ENCODE measurements around the gene PDK3. TPM values are rescaled to one million over a fixed set of nuclear protein-coding genes. Genes with fewer than 3 reads are reported as not detected.
A peak's percentile ranks its signal among the peaks of the same experiment; 100 is the strongest.

The PDK3 gene
- polyA plus RNA-seq, 3 donors, result 12.2 to 34.0 (median 32.6) TPM

DNA sequence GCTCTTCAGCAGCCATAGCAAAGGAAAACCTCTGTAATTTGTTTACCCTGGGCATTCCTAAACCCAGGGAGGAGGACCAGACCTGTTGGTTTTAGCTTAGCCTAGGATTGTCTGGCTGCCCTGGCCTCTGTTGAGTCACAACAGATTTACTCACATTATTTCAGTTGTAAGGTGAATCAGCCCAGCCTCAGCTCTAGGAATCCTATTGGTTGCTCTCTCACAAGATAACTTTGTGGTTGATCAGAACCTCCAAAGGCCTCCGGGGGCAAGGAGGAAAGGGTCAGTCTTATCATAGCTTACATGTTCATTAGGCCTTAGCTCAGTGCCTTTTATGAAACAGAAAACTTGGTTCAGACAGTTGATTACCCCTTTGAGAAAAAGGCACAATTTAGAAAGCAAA, 41.0 kb downstream of the PDK3 start:
- H3K4me3 Mint-ChIP-seq, result no peak overlapping the region
- H3K27ac ChIP-seq (ENCODE audit: low read depth in 1 of 2, low read length in 2 of 2), result no peak overlapping the region
- peaks cover 46 to 51% of the 10 kb centered on the region in 2 donors for H3K36me3 Mint-ChIP-seq
- no peaks in the 10 kb centered on the region for H3K4me1 ChIP-seq (ENCODE audit: control insufficient read depth in 1 of 2, insufficient read depth in 2 of 2, low read length in 2 of 2)
- H3K9me3 ChIP-seq (replicated peaks in 1 of 2; ENCODE audit: control insufficient read depth in 1 of 2, insufficient read depth in 1 of 2, low read length in 2 of 2), result no peaks in the 10 kb centered on the region
- peaks cover 23 to 73% of the 10 kb centered on the region in 2 donors for H3K36me3 ChIP-seq (replicated peaks in 1 of 2; ENCODE audit: control insufficient read depth in 1 of 2, insufficient read depth in 2 of 2, low read length in 2 of 2)
- no CpG with 5 or more reads among the region's 1 CpG for WGBS (ENCODE audit: insufficient coverage)
- intact Hi-C loops (cut with micrococcal nuclease), result no loop called here
- no peak overlapping the region for H2AFZ ChIP-seq (ENCODE audit: insufficient read depth, low read depth, low read length, poor library complexity, severe bottlenecking)
- H3K4me1 Mint-ChIP-seq, result no peaks in the 10 kb centered on the region
- H3K4me2 ChIP-seq (replicated peaks; ENCODE audit: extremely low read depth, low read length, poor library complexity, severe bottlenecking), result no peak overlapping the region
- H3K4me3 ChIP-seq (replicated peaks in 1 of 3; ENCODE audit: low read depth in 2 of 3, low read length in 3 of 3), result no peak overlapping the region
- H3K79me2 ChIP-seq (ENCODE audit: insufficient read depth, low read length), result no peaks in the 10 kb centered on the region
- peaks cover 0 to 3% (median 0%) of the 10 kb centered on the region in 7 donors for H3K9me3 Mint-ChIP-seq
- no peaks in the 10 kb centered on the region for H3K27me3 ChIP-seq (ENCODE audit: control insufficient read depth in 2 of 2, insufficient read depth in 2 of 2, low read length in 2 of 2)
- no peak overlapping the region for H3K9ac ChIP-seq (ENCODE audit: insufficient read depth, low read length, poor library complexity, severe bottlenecking)
- H3K27ac Mint-ChIP-seq, result no peak overlapping the region
- no peaks in the 10 kb centered on the region for H4K20me1 ChIP-seq (ENCODE audit: insufficient read depth, low read length)
- no peak for DNase-seq
- H3K27me3 Mint-ChIP-seq (ENCODE audit: low read depth in 3 of 3), result peaks cover 0 to 3% (median 0%) of the 10 kb centered on the region in 3 donors
- TF ChIP-seq, protein P1, sequence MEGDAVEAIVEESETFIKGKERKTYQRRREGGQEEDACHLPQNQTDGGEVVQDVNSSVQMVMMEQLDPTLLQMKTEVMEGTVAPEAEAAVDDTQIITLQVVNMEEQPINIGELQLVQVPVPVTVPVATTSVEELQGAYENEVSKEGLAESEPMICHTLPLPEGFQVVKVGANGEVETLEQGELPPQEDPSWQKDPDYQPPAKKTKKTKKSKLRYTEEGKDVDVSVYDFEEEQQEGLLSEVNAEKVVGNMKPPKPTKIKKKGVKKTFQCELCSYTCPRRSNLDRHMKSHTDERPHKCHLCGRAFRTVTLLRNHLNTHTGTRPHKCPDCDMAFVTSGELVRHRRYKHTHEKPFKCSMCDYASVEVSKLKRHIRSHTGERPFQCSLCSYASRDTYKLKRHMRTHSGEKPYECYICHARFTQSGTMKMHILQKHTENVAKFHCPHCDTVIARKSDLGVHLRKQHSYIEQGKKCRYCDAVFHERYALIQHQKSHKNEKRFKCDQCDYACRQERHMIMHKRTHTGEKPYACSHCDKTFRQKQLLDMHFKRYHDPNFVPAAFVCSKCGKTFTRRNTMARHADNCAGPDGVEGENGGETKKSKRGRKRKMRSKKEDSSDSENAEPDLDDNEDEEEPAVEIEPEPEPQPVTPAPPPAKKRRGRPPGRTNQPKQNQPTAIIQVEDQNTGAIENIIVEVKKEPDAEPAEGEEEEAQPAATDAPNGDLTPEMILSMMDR (IDR thresholded peaks at IDR 0.05), result no peak

DNA sequence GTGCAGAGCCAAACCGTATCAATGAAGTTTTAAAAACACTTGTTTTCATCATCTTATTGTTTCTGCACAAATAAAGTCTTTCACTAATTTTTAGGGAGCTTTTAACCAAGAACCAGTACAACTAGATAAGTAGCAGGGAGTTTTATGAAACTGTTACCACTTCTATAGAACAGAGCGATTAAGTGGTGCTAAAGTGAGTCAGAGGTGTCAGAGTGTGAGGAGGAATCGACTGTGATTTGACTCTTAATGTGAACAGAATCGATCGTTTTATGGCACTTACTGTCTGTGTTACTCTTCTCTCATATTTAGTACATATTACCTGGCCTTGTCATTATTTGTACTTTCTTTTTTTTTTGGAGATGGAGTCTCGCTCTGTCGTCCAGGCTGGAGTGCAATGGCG, 43.3 kb downstream of the PDK3 start:
- Mint-ChIP-seq H3K4me3 (no peak overlapping the region), H3K27me3 (ENCODE audit: low read depth in 3 of 3) (peaks cover 0 to 13% (median 0%) of the 10 kb centered on the region in 3 donors), H3K4me1 (no peaks in the 10 kb centered on the region), H3K36me3 (peaks cover 46 to 57% of the 10 kb centered on the region in 2 donors), H3K9me3 (peaks cover 0 to 3% (median 0%) of the 10 kb centered on the region in 7 donors), H3K27ac (peak overlapping the region in 1 of 7 donors; percentile 41)
- no peaks in the 10 kb centered on the region for H3K4me1 ChIP-seq (ENCODE audit: control insufficient read depth in 1 of 2, insufficient read depth in 2 of 2, low read length in 2 of 2)
- TF ChIP-seq, protein P1 (IDR thresholded peaks at IDR 0.05), result no peak
- H3K79me2 ChIP-seq (ENCODE audit: insufficient read depth, low read length), result no peaks in the 10 kb centered on the region
- no CpG with 5 or more reads among the region's 8 CpGs for WGBS (ENCODE audit: insufficient coverage)
- no peak overlapping the region for H3K9ac ChIP-seq (ENCODE audit: insufficient read depth, low read length, poor library complexity, severe bottlenecking)
- H3K27ac ChIP-seq (ENCODE audit: low read depth in 1 of 2, low read length in 2 of 2), result no peak overlapping the region
- intact Hi-C loops (cut with micrococcal nuclease), result no loop called here
- no peak for DNase-seq
- no peaks in the 10 kb centered on the region for H4K20me1 ChIP-seq (ENCODE audit: insufficient read depth, low read length)
- H3K27me3 ChIP-seq (ENCODE audit: control insufficient read depth in 2 of 2, insufficient read depth in 2 of 2, low read length in 2 of 2), result no peaks in the 10 kb centered on the region
- no peak overlapping the region for H3K4me3 ChIP-seq (replicated peaks in 1 of 3; ENCODE audit: low read depth in 2 of 3, low read length in 3 of 3)
- H3K4me2 ChIP-seq (replicated peaks; ENCODE audit: extremely low read depth, low read length, poor library complexity, severe bottlenecking), result no peak overlapping the region
- H3K36me3 ChIP-seq (replicated peaks in 1 of 2; ENCODE audit: control insufficient read depth in 1 of 2, insufficient read depth in 2 of 2, low read length in 2 of 2), result peaks cover 13 to 73% of the 10 kb centered on the region in 2 donors
- H3K9me3 ChIP-seq (replicated peaks in 1 of 2; ENCODE audit: control insufficient read depth in 1 of 2, insufficient read depth in 1 of 2, low read length in 2 of 2), result no peaks in the 10 kb centered on the region
- H2AFZ ChIP-seq (ENCODE audit: insufficient read depth, low read depth, low read length, poor library complexity, severe bottlenecking), result no peak overlapping the region

All from CD14-positive monocyte (primary cell).